ENCODE data around the gene MED4. TPM values are rescaled to one million over a fixed set of nuclear protein-coding genes. Genes with fewer than 3 reads are reported as not detected.

Gene MED4, protein sequence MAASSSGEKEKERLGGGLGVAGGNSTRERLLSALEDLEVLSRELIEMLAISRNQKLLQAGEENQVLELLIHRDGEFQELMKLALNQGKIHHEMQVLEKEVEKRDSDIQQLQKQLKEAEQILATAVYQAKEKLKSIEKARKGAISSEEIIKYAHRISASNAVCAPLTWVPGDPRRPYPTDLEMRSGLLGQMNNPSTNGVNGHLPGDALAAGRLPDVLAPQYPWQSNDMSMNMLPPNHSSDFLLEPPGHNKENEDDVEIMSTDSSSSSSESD
- total RNA-seq, result 49.7 and 50.1 TPM in 2 replicates
- 40.4 TPM for total RNA-seq (2013)
- polyA plus RNA-seq, result 15.4 and 20.8 TPM in 2 replicates
- 12.7 and 20.0 TPM in 2 replicates for polyA minus RNA-seq

DNA sequence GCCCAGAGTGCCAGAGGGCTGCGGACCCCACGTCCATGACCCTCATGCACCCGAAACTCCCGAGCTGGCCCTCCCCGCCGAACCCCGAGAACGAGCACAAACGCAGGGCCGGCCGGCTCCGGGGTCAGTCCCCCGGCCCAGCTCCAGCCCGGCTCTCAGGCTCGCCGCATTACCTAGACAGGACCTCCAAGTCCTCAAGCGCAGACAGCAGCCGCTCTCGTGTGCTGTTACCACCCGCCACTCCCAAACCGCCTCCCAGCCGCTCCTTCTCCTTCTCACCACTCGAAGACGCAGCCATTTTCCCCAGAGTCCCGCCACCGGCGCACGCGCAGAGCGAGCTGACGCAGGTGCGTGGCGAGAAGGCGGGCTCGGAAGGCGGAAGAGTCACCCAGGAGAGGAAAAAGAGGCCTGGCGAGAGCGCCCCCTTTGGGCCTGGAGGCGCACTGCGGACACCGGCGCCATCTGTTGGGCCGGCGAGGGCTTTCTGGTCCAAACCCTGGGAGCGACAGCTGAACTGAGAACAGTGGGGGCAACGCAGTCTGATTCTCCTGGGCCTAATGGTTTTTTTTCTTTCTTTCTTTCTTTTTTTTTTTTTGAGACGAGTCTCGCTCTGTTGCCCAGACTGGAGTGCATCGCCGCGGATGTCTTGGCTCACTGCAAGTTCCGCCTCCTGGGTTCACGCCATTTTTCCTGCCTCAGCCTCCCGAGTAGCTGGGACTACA, at the start of gene MED4:
Gene MED4, minus strand, starts transcription at position 324 of the 722 bp plus-strand sequence. Its CDS starts 26 bp downstream, at position 298.
- peaks cover 35% of the 10 kb centered on the region for H3K4me1 Mint-ChIP-seq
- intact Hi-C loops (cut with micrococcal nuclease), result loop anchor here (1.0 to 10.0 kb wide), 6 partner anchors 17 to 1300 kb away; partner anchors contain the start of genes ESD and FNDC3A

More for the DNA sequence above, at the start of gene MED4:
- Mint-ChIP-seq H3K27me3 (peaks cover 10% of the 10 kb centered on the region), H3K4me3 (peak within 1 kb of the TSS; percentile 94), H3K27ac (peak within 1 kb of the TSS; percentile 95), H3K9me3 (ENCODE audit: insufficient read depth) (peaks cover 3% of the 10 kb centered on the region)
- peaks cover 59% of the 10 kb centered on the region for H3K79me2 ChIP-seq (ENCODE audit: control insufficient read depth, insufficient read depth, low read length)
- H3K9me3 ChIP-seq (ENCODE audit: control extremely low read depth in 1 of 3, control insufficient read depth in 2 of 3, insufficient read depth in 1 of 3, low read length in 2 of 3), result peaks cover 0 to 5% (median 0%) of the 10 kb centered on the region in 3 donors
- H3K27ac ChIP-seq (ENCODE audit: low read length in 2 of 2), result peak within 1 kb of the TSS; percentile 83 to 89
- peaks cover 0 to 2% of the 10 kb centered on the region in 2 experiments for H3K36me3 ChIP-seq (replicated peaks in 1 of 2; ENCODE audit: control extremely low read depth in 1 of 2, control insufficient read depth in 1 of 2, extremely low read depth in 1 of 2, insufficient read depth in 2 of 2, low read length in 1 of 2)
- peaks cover 16 to 17% of the 10 kb centered on the region in 2 donors for H3K4me1 ChIP-seq (ENCODE audit: control insufficient read depth in 2 of 2, insufficient read depth in 2 of 2, low read length in 2 of 2)
- H3K4me3 ChIP-seq (ENCODE audit: control extremely low read depth in 1 of 5, extremely low read depth in 1 of 5, insufficient read depth in 1 of 5, low read depth in 2 of 5, low read length in 4 of 5), result peak within 1 kb of the TSS; percentile 86 to 99 (median 92)
- ChIA-PET CTCF (interaction anchor here (0.7 to 4.4 kb wide), 22 partner anchors 9 to 673 kb away, joined by 3 to 27 read pairs (median 4); partner anchors contain the start of genes ITM2B and NUDT15), POLR2A (interaction anchor here (0.6 to 1.7 kb wide), 5 partner anchors 16 to 1698 kb away, joined by 3 to 6 read pairs (median 4); partner anchors contain the start of genes KPNA3 and NUDT15)
- H2AFZ ChIP-seq (ENCODE audit: insufficient read depth, low read depth, low read length, poor library complexity, severe bottlenecking), result peak within 1 kb of the TSS; percentile 82
- no peak for TF ChIP-seq EZH2 (IDR thresholded peaks at IDR 0.05; ENCODE audit: borderline replicate concordance, insufficient read depth, low read depth, low read length, poor library complexity, severe bottlenecking)
- TF ChIP-seq, protein P1, sequence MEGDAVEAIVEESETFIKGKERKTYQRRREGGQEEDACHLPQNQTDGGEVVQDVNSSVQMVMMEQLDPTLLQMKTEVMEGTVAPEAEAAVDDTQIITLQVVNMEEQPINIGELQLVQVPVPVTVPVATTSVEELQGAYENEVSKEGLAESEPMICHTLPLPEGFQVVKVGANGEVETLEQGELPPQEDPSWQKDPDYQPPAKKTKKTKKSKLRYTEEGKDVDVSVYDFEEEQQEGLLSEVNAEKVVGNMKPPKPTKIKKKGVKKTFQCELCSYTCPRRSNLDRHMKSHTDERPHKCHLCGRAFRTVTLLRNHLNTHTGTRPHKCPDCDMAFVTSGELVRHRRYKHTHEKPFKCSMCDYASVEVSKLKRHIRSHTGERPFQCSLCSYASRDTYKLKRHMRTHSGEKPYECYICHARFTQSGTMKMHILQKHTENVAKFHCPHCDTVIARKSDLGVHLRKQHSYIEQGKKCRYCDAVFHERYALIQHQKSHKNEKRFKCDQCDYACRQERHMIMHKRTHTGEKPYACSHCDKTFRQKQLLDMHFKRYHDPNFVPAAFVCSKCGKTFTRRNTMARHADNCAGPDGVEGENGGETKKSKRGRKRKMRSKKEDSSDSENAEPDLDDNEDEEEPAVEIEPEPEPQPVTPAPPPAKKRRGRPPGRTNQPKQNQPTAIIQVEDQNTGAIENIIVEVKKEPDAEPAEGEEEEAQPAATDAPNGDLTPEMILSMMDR (IDR thresholded peaks at IDR 0.05), result peak; percentile 99
- H3K4me2 ChIP-seq (replicated peaks; ENCODE audit: low read depth, low read length, poor library complexity, severe bottlenecking), result peak within 1 kb of the TSS; percentile 89
- H4K20me1 ChIP-seq (ENCODE audit: control insufficient read depth, insufficient read depth, low read length, poor library complexity, severe bottlenecking), result peaks cover 35% of the 10 kb centered on the region
- peak within 1 kb of the TSS; percentile 95 for H3K9ac ChIP-seq (ENCODE audit: low read length)
- peak; percentile 97 for DNase-seq
- 8% methylated on average over 53 of the region's 54 CpGs for WGBS (ENCODE audit: insufficient coverage)
- no peaks in the 10 kb centered on the region for H3K27me3 ChIP-seq (replicated peaks in 1 of 4; ENCODE audit: control extremely low read depth in 1 of 4, control insufficient read depth in 3 of 4, insufficient read depth in 4 of 4, low read length in 3 of 4)
- ATAC-seq (ENCODE audit: low read depth), result peak; percentile 99
